Smooth muscle cell (in vitro differentiated cells): ENCODE data around the gene SPOUT1. TPM values are rescaled to one million over a fixed set of nuclear protein-coding genes. Genes with fewer than 3 reads are reported as not detected.
"Not testable (repeated sequence)": the region's sequence is repeated elsewhere in the genome, so short reads cannot be mapped to it uniquely, and the experiment has no call there.

Experiments
- DNase-seq: peaks from one replicate; lab custom pipeline; 2025; ENCODE audit not compliant: unreplicated experiment; lab: John Stamatoyannopoulos, UW
- H2AFZ ChIP-seq: fragments of 200-600 bp; sonication (generic); 2 replicates; pipeline ENCODE4 v1.6.0; 2016; ENCODE audit warnings: antibody characterized with exemption, low read depth, mild to moderate bottlenecking
- H3F3A ChIP-seq: fragments of 200-600 bp; sonication (generic); 2 replicates; pipeline ENCODE4 v1.6.0; 2017; ENCODE audit warnings: antibody characterized with exemption, low read depth
- H3K27ac ChIP-seq: fragments of 200-600 bp; sonication (generic); 2 replicates; pipeline ENCODE4 v1.5.1; 2016; ENCODE audit warnings: low read depth, mild to moderate bottlenecking
- H3K27me3 ChIP-seq: fragments of 200-600 bp; sonication (generic); 2 replicates; pipeline ENCODE4 v1.6.1; 2016; ENCODE audit warnings: low read depth, mild to moderate bottlenecking
- H3K36me3 ChIP-seq: fragments of 200-600 bp; sonication (generic); 2 replicates; pipeline ENCODE4 v1.5.1; 2016; ENCODE audit warnings: low read depth
- H3K4me1 ChIP-seq: fragments of 200-600 bp; sonication (generic); 2 replicates; pipeline ENCODE4 v1.5.1; 2016; ENCODE audit warnings: low read depth
- H3K4me2 ChIP-seq: fragments of 200-600 bp; sonication (generic); 2 replicates; pipeline ENCODE4 v1.6.0; 2016; ENCODE audit warnings: mild to moderate bottlenecking
- H3K4me3 ChIP-seq: fragments of 200-600 bp; sonication (generic); 2 replicates; pipeline ENCODE4 v1.5.1; 2016; ENCODE audit warnings: mild to moderate bottlenecking
- H3K79me2 ChIP-seq: fragments of 200-600 bp; sonication (generic); 2 replicates; pipeline ENCODE4 v1.6.0; 2016; ENCODE audit warnings: low read depth, mild to moderate bottlenecking
- H3K9ac ChIP-seq: fragments of 200-600 bp; sonication (generic); 2 replicates; pipeline ENCODE4 v1.6.0; 2016; ENCODE audit warnings: low read depth
- H3K9me3 ChIP-seq: fragments of 200-600 bp; sonication (generic); replicated peaks from 2 replicates; pipeline ENCODE4 v1.5.1; 2016; ENCODE audit warnings: low read depth
- H4K20me1 ChIP-seq: fragments of 200-600 bp; sonication (generic); 2 replicates; pipeline ENCODE4 v1.6.0; 2016; ENCODE audit warnings: low read depth
- WGBS: methylation state at CpG from one replicate; pipeline ENCODE4 v1.1.7; 2016; ENCODE audit warnings: low lambda C conversion rate; 5-methylcytosine and 5-hydroxymethylcytosine counted together
- polyA plus RNA-seq: library from polyadenylated mRNA; unstranded; fragments of >200 nt; fragmentation: Nextera tagmentation; extraction: Ambion mirVana; gene quantifications from 2 replicates; pipeline ENCODE4 v1.2.1, GENCODE V29; 2016
- total RNA-seq: library from RNA; depleted of rRNA; stranded (reverse); fragments of >200 nt; gene quantifications from 2 replicates; pipeline ENCODE4 v1.2.3, GENCODE V29; 2014
- TF ChIP-seq, protein P1 (sequence below): fragments of 200-600 bp; sonication (generic); IDR thresholded peaks from 2 replicates; pipeline ENCODE4 v1.5.1; 2017; ENCODE audit warnings: borderline replicate concordance, mild to moderate bottlenecking, antibody characterized with exemption; ENCODE audit not compliant: insufficient read depth, poor library complexity, severe bottlenecking

Gene SPOUT1
- total and polyA plus RNA-seq, 2 experiments from 2014 or later: 8.7 to 50.4 TPM

DNA sequence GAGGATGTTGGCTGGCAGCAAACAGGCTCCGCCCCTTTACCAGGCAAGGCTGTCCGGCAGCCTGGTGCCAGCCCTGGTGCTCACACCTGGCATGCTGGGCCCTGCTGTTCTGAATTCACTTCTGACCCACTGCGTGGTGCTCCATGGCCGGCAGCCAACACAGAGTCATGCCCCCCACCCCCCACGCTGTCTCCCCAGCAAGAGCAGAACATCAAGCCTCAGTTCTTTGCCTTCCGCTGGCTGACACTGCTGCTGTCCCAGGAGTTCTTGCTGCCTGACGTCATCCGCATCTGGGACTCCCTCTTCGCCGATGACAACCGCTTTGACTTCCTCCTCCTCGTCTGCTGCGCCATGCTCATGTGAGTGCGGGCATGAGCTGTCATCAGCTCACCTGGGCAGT is 23.9 kb downstream of the SPOUT1 start:
- Histone ChIP-seq H3K9me3 (no peaks in the 10 kb centered on the region), H3K36me3 (no peaks in the 10 kb centered on the region), H3K79me2 (no peaks in the 10 kb centered on the region), H3K4me3 (no peak overlapping the region), H2AFZ (no peak overlapping the region), H3K27me3 (no peaks in the 10 kb centered on the region), H3F3A (peaks cover 5% of the 10 kb centered on the region), H3K27ac (no peak overlapping the region), H3K9ac (no peak overlapping the region), H3K4me2 (no peak overlapping the region), H3K4me1 (no peaks in the 10 kb centered on the region), H4K20me1 (no peaks in the 10 kb centered on the region)
- WGBS: 91% methylated on average over 14 of the region's 14 CpGs
- TF ChIP-seq, protein P1, sequence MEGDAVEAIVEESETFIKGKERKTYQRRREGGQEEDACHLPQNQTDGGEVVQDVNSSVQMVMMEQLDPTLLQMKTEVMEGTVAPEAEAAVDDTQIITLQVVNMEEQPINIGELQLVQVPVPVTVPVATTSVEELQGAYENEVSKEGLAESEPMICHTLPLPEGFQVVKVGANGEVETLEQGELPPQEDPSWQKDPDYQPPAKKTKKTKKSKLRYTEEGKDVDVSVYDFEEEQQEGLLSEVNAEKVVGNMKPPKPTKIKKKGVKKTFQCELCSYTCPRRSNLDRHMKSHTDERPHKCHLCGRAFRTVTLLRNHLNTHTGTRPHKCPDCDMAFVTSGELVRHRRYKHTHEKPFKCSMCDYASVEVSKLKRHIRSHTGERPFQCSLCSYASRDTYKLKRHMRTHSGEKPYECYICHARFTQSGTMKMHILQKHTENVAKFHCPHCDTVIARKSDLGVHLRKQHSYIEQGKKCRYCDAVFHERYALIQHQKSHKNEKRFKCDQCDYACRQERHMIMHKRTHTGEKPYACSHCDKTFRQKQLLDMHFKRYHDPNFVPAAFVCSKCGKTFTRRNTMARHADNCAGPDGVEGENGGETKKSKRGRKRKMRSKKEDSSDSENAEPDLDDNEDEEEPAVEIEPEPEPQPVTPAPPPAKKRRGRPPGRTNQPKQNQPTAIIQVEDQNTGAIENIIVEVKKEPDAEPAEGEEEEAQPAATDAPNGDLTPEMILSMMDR: no peak
- DNase-seq: no peak

DNA sequence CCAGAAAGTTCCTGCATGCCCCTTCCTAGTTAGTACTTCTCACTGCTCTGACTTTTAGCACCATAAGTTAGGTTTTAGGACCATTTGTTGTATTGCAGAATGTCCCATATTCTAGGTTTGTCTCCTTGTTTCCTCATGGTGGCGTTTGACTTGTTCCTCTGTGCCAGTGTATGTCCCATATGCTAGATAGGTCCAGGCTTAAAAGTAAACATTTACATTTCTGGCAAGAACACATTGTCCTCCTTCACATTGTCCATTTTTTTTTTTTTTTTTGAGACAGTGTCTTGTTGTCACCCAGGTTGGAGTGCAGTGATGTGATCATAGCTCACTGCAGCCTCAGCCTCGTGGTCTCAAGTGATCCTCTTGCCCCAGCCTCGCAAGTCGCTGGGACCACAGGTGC is 27.1 kb downstream of the SPOUT1 start:
- Histone ChIP-seq H3K4me3 (no peak overlapping the region), H2AFZ (no peak overlapping the region), H3K9ac (no peak overlapping the region), H3K79me2 (no peaks in the 10 kb centered on the region), H3K27ac (no peak overlapping the region), H3K4me1 (no peaks in the 10 kb centered on the region), H3K36me3 (no peaks in the 10 kb centered on the region), H3F3A (no peaks in the 10 kb centered on the region), H3K9me3 (no peaks in the 10 kb centered on the region), H3K4me2 (no peak overlapping the region), H4K20me1 (no peaks in the 10 kb centered on the region), H3K27me3 (no peaks in the 10 kb centered on the region)
- 96% methylated on average over 4 of the region's 4 CpGs for WGBS
- no peak for DNase-seq
- TF ChIP-seq, protein P1: no peak

DNA sequence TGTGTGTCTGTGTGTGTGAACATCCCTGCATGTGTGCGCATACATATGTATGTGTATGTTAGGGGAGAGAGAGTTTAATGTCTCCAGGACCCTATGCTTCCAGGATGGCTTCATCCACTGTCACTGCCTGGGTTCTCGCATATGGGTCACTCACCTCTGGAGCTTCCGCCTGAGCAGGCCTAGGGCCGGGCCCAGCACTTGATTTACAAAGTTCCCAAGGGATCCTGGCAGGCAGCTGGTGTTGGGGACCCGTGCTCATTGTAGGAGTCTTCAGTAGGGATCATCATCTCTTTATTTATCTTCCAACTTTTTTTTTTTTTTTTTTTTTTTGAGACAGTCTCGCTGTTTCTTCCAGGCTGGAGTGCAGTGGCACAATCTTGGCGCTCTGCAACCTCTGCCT is 29.5 kb downstream of the SPOUT1 start:
- no peaks in the 10 kb centered on the region for H3K9me3 ChIP-seq
- no peaks in the 10 kb centered on the region for H3K27me3 ChIP-seq
- no peak overlapping the region for H3K4me3 ChIP-seq
- H3K36me3 ChIP-seq: no peaks in the 10 kb centered on the region
- no peaks in the 10 kb centered on the region for H4K20me1 ChIP-seq
- WGBS: 95% methylated on average over 7 of the region's 7 CpGs
- H3K27ac ChIP-seq: no peak overlapping the region
- no peak for DNase-seq
- H3K4me1 ChIP-seq: no peaks in the 10 kb centered on the region
- no peaks in the 10 kb centered on the region for H3K79me2 ChIP-seq
- TF ChIP-seq, protein P1: no peak
- no peak overlapping the region for H2AFZ ChIP-seq
- no peak overlapping the region for H3K9ac ChIP-seq
- H3K4me2 ChIP-seq: no peak overlapping the region
- no peaks in the 10 kb centered on the region for H3F3A ChIP-seq

DNA sequence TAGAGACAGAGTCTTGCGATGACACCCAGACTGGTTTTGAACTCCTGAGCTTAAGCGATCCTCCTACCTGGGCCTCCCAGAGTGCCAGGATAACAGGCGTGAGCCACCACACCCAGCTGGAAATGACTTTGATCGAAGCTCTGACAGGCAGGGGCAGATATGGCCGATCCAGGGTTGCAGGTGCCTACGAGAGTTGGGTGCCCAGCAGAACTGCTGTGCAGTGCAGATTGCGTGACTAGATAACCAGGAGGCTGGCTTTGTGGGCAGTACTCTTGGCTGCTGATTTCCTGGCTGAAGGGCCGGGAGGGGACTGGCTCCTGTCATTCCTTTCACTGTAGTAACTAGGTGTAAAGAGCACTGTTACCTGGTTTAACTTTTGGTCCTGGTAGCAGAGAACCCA is 30.7 kb downstream of the SPOUT1 start:
- 89% methylated on average over 8 of the region's 8 CpGs for WGBS

DNA sequence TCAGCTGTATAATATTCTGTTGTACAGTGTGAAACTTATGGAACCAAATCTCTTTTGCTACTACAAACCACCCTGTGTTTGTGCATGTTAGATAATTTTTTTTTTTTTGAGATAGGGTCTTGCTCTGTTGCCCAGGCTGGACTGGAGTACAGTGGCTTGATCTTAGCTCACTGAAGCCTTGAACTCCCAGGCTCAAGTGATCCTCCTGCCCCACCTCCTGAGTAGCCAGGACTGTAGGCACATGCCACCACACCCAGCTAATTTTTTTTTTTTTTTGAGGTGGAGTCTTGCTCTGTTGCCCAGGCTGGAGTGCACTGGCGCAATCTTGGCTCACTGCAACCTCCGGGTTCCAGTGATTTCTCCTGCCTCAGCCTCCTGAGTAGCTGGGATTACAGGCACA is 34.6 kb downstream of the SPOUT1 start:
- H3K36me3 ChIP-seq, H3K27me3 ChIP-seq, H3K4me3 ChIP-seq, H4K20me1 ChIP-seq, H3K9me3 ChIP-seq, H3K9ac ChIP-seq, DNase-seq, H3K27ac ChIP-seq, H3F3A ChIP-seq, H3K79me2 ChIP-seq, H3K4me1 ChIP-seq, H2AFZ ChIP-seq, H3K4me2 ChIP-seq: not testable (repeated sequence)
- 45% methylated on average over 2 of the region's 2 CpGs for WGBS

More for the DNA sequence above, 30.7 kb downstream of the SPOUT1 start:
- H3F3A ChIP-seq: no peaks in the 10 kb centered on the region
- H2AFZ ChIP-seq: no peak overlapping the region
- H3K27me3 ChIP-seq: no peaks in the 10 kb centered on the region
- no peaks in the 10 kb centered on the region for H3K79me2 ChIP-seq
- no peaks in the 10 kb centered on the region for H3K9me3 ChIP-seq
- H3K27ac ChIP-seq: no peak overlapping the region
- H3K36me3 ChIP-seq: no peaks in the 10 kb centered on the region
- no peak overlapping the region for H3K4me3 ChIP-seq
- H4K20me1 ChIP-seq: no peaks in the 10 kb centered on the region
- no peak overlapping the region for H3K9ac ChIP-seq
- H3K4me1 ChIP-seq: no peaks in the 10 kb centered on the region
- TF ChIP-seq, protein P1: no peak
- no peak overlapping the region for H3K4me2 ChIP-seq
- DNase-seq: no peak
